Measurements from ENCODE around the gene SMAP2. TPM values are rescaled to one million over a fixed set of nuclear protein-coding genes. Genes with fewer than 3 reads are reported as not detected.

The SMAP2 gene
- total and polyA plus RNA-seq, 2 of the 4 experiments (the other 2 are of a cell fraction): 30.1 to 31.0 TPM

DNA sequence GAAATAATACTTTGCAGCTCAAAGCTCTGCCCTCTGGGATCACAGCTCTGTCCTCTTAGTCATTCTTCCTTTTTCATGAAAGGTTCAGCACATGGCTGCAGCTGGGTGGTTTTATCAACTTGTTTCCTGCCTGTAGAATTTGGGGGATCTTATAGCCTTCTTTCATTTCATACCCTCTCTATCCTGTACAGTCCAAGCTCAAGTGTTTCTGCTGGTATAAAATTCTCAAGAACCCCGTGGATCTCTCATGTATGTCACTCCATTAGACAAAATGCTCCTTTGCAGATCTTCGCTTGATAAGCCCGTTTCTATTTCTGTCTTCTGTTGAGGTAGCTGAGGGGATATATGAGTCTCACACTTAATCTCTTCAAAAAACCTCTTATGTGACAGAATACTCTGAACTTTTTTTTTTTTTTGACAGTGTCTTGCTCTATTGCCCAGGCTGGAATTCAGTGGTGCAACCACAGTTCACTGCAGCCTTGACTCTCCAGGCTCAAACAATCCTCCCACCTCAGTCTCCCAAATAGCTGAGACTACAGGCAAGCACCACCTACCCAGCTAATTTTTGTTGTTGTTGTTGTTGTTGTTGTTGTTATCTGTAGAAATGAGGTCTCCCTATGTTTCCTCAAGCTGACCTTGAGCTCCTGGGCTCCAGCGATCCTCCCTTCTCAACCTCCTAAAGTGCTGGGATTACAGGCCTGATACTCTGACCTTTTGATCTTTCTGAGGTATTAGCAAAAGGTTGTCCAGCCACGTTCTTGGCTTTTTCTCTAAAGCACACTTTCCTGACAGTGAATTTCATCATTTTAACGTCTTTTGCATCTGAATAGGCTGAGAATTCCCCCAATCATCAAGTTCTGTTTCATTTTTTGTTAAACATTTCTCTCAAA lies 31.8 kb upstream of the SMAP2 start:
- dilution Hi-C loops (cut with HindIII; ENCODE audit: low sequenced_read_pairs, unreplicated experiment): no loop called here
- 0% methylated on average over 1 of the region's 6 CpGs; no CpG with 5 or more reads in 1 of the 2 experiments for WGBS, 2 experiments (ENCODE audit: extremely low coverage in 2 of 2, insufficient read length in 1 of 2)
- BruUV-seq (replicated peaks): no TSS peak

More for the DNA sequence above, 31.8 kb upstream of the SMAP2 start:
- ATAC-seq (ENCODE audit: low read depth) (no peak), DNase-seq (no peak)
- Histone ChIP-seq H3K18ac (ENCODE audit: low read depth, low read length) (no peak overlapping the region), H2BK120ac (ENCODE audit: low read depth, low read length) (no peak overlapping the region), H3K4me1 (ENCODE audit: control insufficient read depth, insufficient read depth, low read length) (no peaks in the 10 kb centered on the region), H2BK5ac (ENCODE audit: low read depth, low read length, poor library complexity, severe bottlenecking) (no peak overlapping the region), H4K20me1 (ENCODE audit: insufficient read depth, low read length) (no peaks in the 10 kb centered on the region; the same call in 1 of the 2 replicates), H2AK5ac (ENCODE audit: low read depth, low read length) (no peak overlapping the region), H3K23ac (ENCODE audit: low read depth, low read length) (no peak overlapping the region), H3K27me3 (ENCODE audit: control insufficient read depth, insufficient read depth, low read length) (peaks cover 5% of the 10 kb centered on the region), H2BK20ac (ENCODE audit: low read depth, low read length) (no peak overlapping the region), H3K9ac (ENCODE audit: low read depth, low read length) (no peak overlapping the region), H4K8ac (ENCODE audit: low read depth in 2 of 2, low read length in 2 of 2) (no peak overlapping the region), H3K9me1 (ENCODE audit: insufficient read depth, low read length) (no peaks in the 10 kb centered on the region), H3K36me3 (ENCODE audit: control insufficient read depth, insufficient read depth, low read length) (no peaks in the 10 kb centered on the region), H2AFZ (replicated peaks; ENCODE audit: low read length, poor library complexity) (no peak overlapping the region), H3K79me1 (ENCODE audit: low read depth in 1 of 2, low read length in 2 of 2) (no peaks in the 10 kb centered on the region), H3K4me2 (ENCODE audit: low read depth, low read length) (no peak overlapping the region), H3K9me3 (ENCODE audit: control insufficient read depth, insufficient read depth, low read length) (peaks cover 5% of the 10 kb centered on the region; the same call in 1 of the 2 replicates), H3K4ac (ENCODE audit: low read depth, low read length) (no peak overlapping the region), H3K27ac (ENCODE audit: insufficient read depth, low read length) (no peak overlapping the region), H4K91ac (ENCODE audit: insufficient read depth, low read depth, low read length) (no peak overlapping the region), H3K4me3 (ENCODE audit: insufficient read depth, low read depth, low read length) (no peak overlapping the region), H2BK15ac (ENCODE audit: low read depth, low read length) (no peak overlapping the region), H2AK9ac (replicated peaks; ENCODE audit: low read depth, low read length, poor library complexity) (no peak overlapping the region), H3K14ac (replicated peaks; ENCODE audit: low read depth, low read length) (no peak overlapping the region), H4K5ac (ENCODE audit: low read depth, low read length) (no peak overlapping the region), H3K56ac (ENCODE audit: extremely low read depth, insufficient read depth, low read length) (no peak overlapping the region)
- in situ Hi-C loops (cut with MboI; ENCODE audit: low sequenced_read_pairs): no loop called here
- TF ChIP-seq CEBPB (IDR thresholded peaks at IDR 0.05; ENCODE audit: low read depth, low read length) (no peak), MAFK (IDR thresholded peaks at IDR 0.05; ENCODE audit: low read depth, low read length) (no peak), MXI1 (IDR thresholded peaks at IDR 0.05; ENCODE audit: borderline replicate concordance, low read depth, low read length) (no peak), CHD1 (IDR thresholded peaks at IDR 0.05; ENCODE audit: low read depth, low read length) (no peak), RAD21 (IDR thresholded peaks at IDR 0.05; ENCODE audit: low read length) (no peak), MAZ (IDR thresholded peaks at IDR 0.05; ENCODE audit: borderline replicate concordance, low read depth, low read length) (no peak)
- TF ChIP-seq, protein P1, sequence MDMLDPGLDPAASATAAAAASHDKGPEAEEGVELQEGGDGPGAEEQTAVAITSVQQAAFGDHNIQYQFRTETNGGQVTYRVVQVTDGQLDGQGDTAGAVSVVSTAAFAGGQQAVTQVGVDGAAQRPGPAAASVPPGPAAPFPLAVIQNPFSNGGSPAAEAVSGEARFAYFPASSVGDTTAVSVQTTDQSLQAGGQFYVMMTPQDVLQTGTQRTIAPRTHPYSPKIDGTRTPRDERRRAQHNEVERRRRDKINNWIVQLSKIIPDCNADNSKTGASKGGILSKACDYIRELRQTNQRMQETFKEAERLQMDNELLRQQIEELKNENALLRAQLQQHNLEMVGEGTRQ (IDR thresholded peaks at IDR 0.05; ENCODE audit: low read depth, low read length): no peak
- TF ChIP-seq, protein P2, sequence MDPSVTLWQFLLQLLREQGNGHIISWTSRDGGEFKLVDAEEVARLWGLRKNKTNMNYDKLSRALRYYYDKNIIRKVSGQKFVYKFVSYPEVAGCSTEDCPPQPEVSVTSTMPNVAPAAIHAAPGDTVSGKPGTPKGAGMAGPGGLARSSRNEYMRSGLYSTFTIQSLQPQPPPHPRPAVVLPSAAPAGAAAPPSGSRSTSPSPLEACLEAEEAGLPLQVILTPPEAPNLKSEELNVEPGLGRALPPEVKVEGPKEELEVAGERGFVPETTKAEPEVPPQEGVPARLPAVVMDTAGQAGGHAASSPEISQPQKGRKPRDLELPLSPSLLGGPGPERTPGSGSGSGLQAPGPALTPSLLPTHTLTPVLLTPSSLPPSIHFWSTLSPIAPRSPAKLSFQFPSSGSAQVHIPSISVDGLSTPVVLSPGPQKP (IDR thresholded peaks at IDR 0.05; ENCODE audit: borderline replicate concordance, low read depth, low read length): no peak
- CTCF ChIA-PET: interaction anchor here (1.0 to 1.3 kb wide), 2 partner anchors 189 to 198 kb away, joined by 4 read pairs; no protein-coding TSS in a partner anchor
- intact Hi-C loops (cut with micrococcal nuclease): no loop called here
- POLR2A ChIA-PET (ENCODE audit: unreplicated experiment): no interaction called here

Measured in IMR-90 (cell line).